K562 (cell line): ENCODE results near the gene IKBKE. TPM values are rescaled to one million over a fixed set of nuclear protein-coding genes. Genes with fewer than 3 reads are reported as not detected.
A peak's percentile ranks its signal among the peaks of the same experiment; 100 is the strongest.

ENCODE experiments used
- ATAC-seq: fragments of 200-7000 bp; cut with Tn5 transposase; 3 replicates; pipeline ENCODE4 v1.9.1; 2020; ENCODE audit warnings: moderate library complexity
- BruUV-seq: library from RNA; stranded (reverse); fragments of 400-500 nt; replicated peaks from 2 replicates; lab custom pipeline; 2021; lab: Mats Ljungman, UMichigan
- CTCF ChIA-PET: fragments of 300-600 bp; formaldehyde crosslinking; extraction: SDS; loops from one replicate; lab custom pipeline; 2021; ENCODE audit warnings: low intra/inter-chr PET ratio; lab: Yijun Ruan, JAX
- POLR2A ChIA-PET: fragments of 300-600, 350-650 bp; sonication (Branson Sonifier 250); formaldehyde crosslinking; extraction: SDS; loops from one replicate; lab custom pipeline; 2021; ENCODE audit warnings: antibody characterized with exemption, inconsistent platforms; lab: Yijun Ruan, JAX
- DNase-seq, 4 experiments: peaks; one replicate each; pipeline versions ENCODE4 v3.0.0 to v3.0.0-alpha.2; 2011 to 2018; ENCODE audit warnings: low spot score in 3 of 4, mixed read lengths in 3 of 4; ENCODE audit errors: extremely low read depth in 1 of 4
- FAIRE-seq: peaks from 2 replicates; lab custom pipeline; 2011; peaks lifted over from hg19 to GRCh38; lab: Jason Lieb, UNC
- H2AFZ ChIP-seq: 2 replicates; pipeline ENCODE4 v1.6.0; 2011; ENCODE audit warnings: low read depth, low read length, control low read depth, inconsistent platforms
- H3K27ac ChIP-seq: fragments of 200-600 bp; 3 replicates; pipeline ENCODE4 v1.8.0; 2011; ENCODE audit warnings: low read depth, mild to moderate bottlenecking, control low read depth, inconsistent platforms, low read length, moderate library complexity, mixed read lengths; ENCODE audit errors: extremely low read depth
- H3K27me3 ChIP-seq, 2 experiments: fragments of 300-600 bp in 1 of 2; 2 replicates in 1 of 2; 3 replicates in 1 of 2; pipeline versions ENCODE4 v1.6.0 to v1.8.0; 2011; ENCODE audit warnings: inconsistent platforms in 2 of 2, low read length in 2 of 2, mild to moderate bottlenecking in 1 of 2, mixed read lengths in 1 of 2, moderate library complexity in 1 of 2; ENCODE audit not compliant: control insufficient read depth in 2 of 2, insufficient read depth in 2 of 2
- H3K36me3 ChIP-seq: fragments of 300-600 bp; 3 replicates; pipeline ENCODE4 v1.8.0; 2011; ENCODE audit warnings: mild to moderate bottlenecking, low read length, inconsistent platforms; ENCODE audit not compliant: control insufficient read depth, insufficient read depth
- H3K4me1 ChIP-seq, 2 experiments: fragments of 200-600 bp in 1 of 2; replicated peaks in 1 of 2; 2 replicates in 1 of 2; 3 replicates in 1 of 2; pipeline versions ENCODE4 v1.5.1 to v1.8.0; 2011; ENCODE audit warnings: inconsistent platforms in 2 of 2, low read length in 2 of 2, mild to moderate bottlenecking in 1 of 2, mixed read lengths in 1 of 2, moderate library complexity in 1 of 2; ENCODE audit not compliant: control insufficient read depth in 2 of 2, insufficient read depth in 2 of 2
- H3K4me2 ChIP-seq: 2 replicates; pipeline ENCODE4 v1.6.1; 2011; ENCODE audit warnings: low read length, control low read depth, inconsistent platforms, mixed read lengths; ENCODE audit not compliant: insufficient read depth
- H3K4me3 ChIP-seq: fragments of 200-600 bp; sonication (generic), shearing (Covaris generic); 2 replicates; pipeline ENCODE4 v1.5.1; 2016; ENCODE audit warnings: control low read depth, inconsistent platforms
- H3K79me2 ChIP-seq: fragments of 200-600 bp; 3 replicates; pipeline ENCODE4 v1.8.0; 2011; ENCODE audit warnings: low read length, inconsistent platforms; ENCODE audit not compliant: control insufficient read depth, insufficient read depth
- H3K9ac ChIP-seq, 2 experiments: 2 replicates each; pipeline versions ENCODE4 v1.6.0 to v1.6.1; 2011; ENCODE audit warnings: low read depth in 2 of 2, low read length in 2 of 2, control low read depth in 1 of 2, inconsistent platforms in 1 of 2, mild to moderate bottlenecking in 1 of 2, mixed read lengths in 1 of 2; ENCODE audit not compliant: insufficient read depth in 1 of 2
- H3K9me1 ChIP-seq: one replicate; pipeline ENCODE4 v1.6.0; 2011; ENCODE audit warnings: inconsistent platforms, mild to moderate bottlenecking, low read length, moderate library complexity; ENCODE audit not compliant: control insufficient read depth, insufficient read depth
- H3K9me3 ChIP-seq: replicated peaks from 2 replicates; pipeline ENCODE4 v1.5.1; 2011; ENCODE audit warnings: low read depth, low read length, inconsistent platforms; ENCODE audit not compliant: control insufficient read depth, insufficient read depth
- H4K20me1 ChIP-seq: replicated peaks from 2 replicates; pipeline ENCODE4 v1.6.1; 2011; ENCODE audit warnings: low read length, inconsistent platforms, mixed read lengths; ENCODE audit not compliant: control insufficient read depth, insufficient read depth
- ATF7 ChIP-seq: fragments of 450-650 bp; IDR thresholded peaks from 2 replicates; pipeline ENCODE4 v1.7.1; 2014; ENCODE audit warnings: mild to moderate bottlenecking, moderate library complexity
- CTCFL ChIP-seq: IDR thresholded peaks from 2 replicates; pipeline ENCODE4 v1.6.1; 2011; ENCODE audit warnings: borderline replicate concordance, low read depth, mild to moderate bottlenecking, moderate library complexity, low read length; ENCODE audit not compliant: insufficient read depth, poor library complexity, severe bottlenecking
- WGBS: fragments of 100-300 bp; shearing (Covaris generic); methylation state at CpG from one replicate; pipeline ENCODE4 v1.1.6; 2016; ENCODE audit warnings: low coverage, mixed read lengths; ENCODE audit not compliant: insufficient coverage; ENCODE audit errors: missing lambda C conversion rate; 5-methylcytosine and 5-hydroxymethylcytosine counted together
- in situ Hi-C: fragments of 300-500 bp; cut with MboI; formaldehyde crosslinking; loops from 4 replicates; pipeline ENCODE4 v1.15.0; 2018; ENCODE audit warnings: inconsistent platforms, mixed read lengths
- intact Hi-C: fragments of 100-400 bp; cut with micrococcal nuclease; formaldehyde crosslinking; loops from 2 replicates; pipeline ENCODE4 v1.14.2; 2022
- polyA plus RNA-seq, 8 experiments: library from polyadenylated mRNA; depleted of rRNA in 4 of 8; stranded (reverse) in 5 of 8; unstranded in 3 of 8; fragments of >200 nt; fragmentation: Nextera tagmentation in 2 of 8; fragmentation: Illumina TruSeq in 1 of 8; extraction: Ambion mirVana in 2 of 8; extraction: Trizol in 1 of 8; gene quantifications; 2 replicates each; pipeline versions ENCODE4 v1.2.1 to v1.2.3, GENCODE V29; 2011 to 2014; ENCODE audit warnings: inconsistent platforms in 1 of 8, missing spikeins in 1 of 8
- total RNA-seq, 7 experiments: library from RNA; depleted of rRNA in 6 of 7; stranded (reverse); fragments of >200 nt in 6 of 7; fragmentation: Illumina TruSeq in 2 of 7; extraction: Trizol in 2 of 7; gene quantifications; 2 replicates each; pipeline versions ENCODE4 v1.2.1 to v1.2.3, GENCODE V29; 2011 to 2021; ENCODE audit warnings: low replicate concordance in 1 of 7

The IKBKE gene
- total and polyA plus RNA-seq, 9 of the 15 experiments (the other 6 are each of a cell fraction or from before 2014, with no cell fraction given) = 2.3 to 9.0 (median 4.8) TPM

- no peak for ATAC-seq
- Histone ChIP-seq H3K36me3 (no peaks in the 10 kb centered on the region), H3K4me2 (no peak overlapping the region), H4K20me1 (no peaks in the 10 kb centered on the region), H2AFZ (peak overlapping the region; percentile 19; the same call in 1 of the 2 replicates), H3K4me1 (peaks cover 28 to 41% of the 10 kb centered on the region in 2 experiments), H3K27ac (no peak overlapping the region), H3K79me2 (no peaks in the 10 kb centered on the region), H3K9me3 (no peaks in the 10 kb centered on the region), H3K4me3 (no peak overlapping the region), H3K27me3 (peaks cover 0 to 11% of the 10 kb centered on the region in 2 experiments; a peak in 3 of 5 replicates)
- FAIRE-seq = no peak
- BruUV-seq = no TSS peak
- WGBS = 31% methylated on average over 3 of the region's 3 CpGs
- in situ Hi-C loops (no loop called here), intact Hi-C loops (no loop called here)
- TF ChIP-seq CTCFL (peak; percentile 47), ATF7 (no peak)
- TF ChIP-seq, all 486 proteins: peak for 1
- DNase-seq = no peak
- ChIA-PET POLR2A (no interaction called here), CTCF (no interaction called here)
- Histone ChIP-seq H3K9ac (no peak overlapping the region; a peak in 1 of 4 replicates), H3K9me1 (no peaks in the 10 kb centered on the region)
Measured at GRCh38 chr1:206468571-206468970, 1.7 kb upstream of the IKBKE start.
